OCI-LY3 (cell line): Measurements from ENCODE around the gene CCDC54.

Source experiments
- H2AFZ ChIP-seq: fragments of 200-600, 300-600 bp; shearing (Covaris generic); 2 replicates; pipeline ENCODE4 v1.6.0; 2014; ENCODE audit warnings: antibody characterized with exemption, low read depth, low read length
- H3K27ac ChIP-seq: fragments of 200-600, 300-600 bp; sonication (generic); 2 replicates; pipeline ENCODE4 v1.5.1; 2014; ENCODE audit warnings: mild to moderate bottlenecking, low read length, moderate library complexity, mixed read lengths
- H3K27me3 ChIP-seq: fragments of 200-600, 300-600 bp; sonication (generic); 2 replicates; pipeline ENCODE4 v1.6.1; 2014; ENCODE audit warnings: low read depth, low read length, mixed read lengths
- H3K36me3 ChIP-seq: fragments of 200-600, 300-600 bp; sonication (generic); replicated peaks from 2 replicates; pipeline ENCODE3; 2014; ENCODE audit warnings: low read depth, low read length, mixed read lengths
- H3K4me1 ChIP-seq: fragments of 300-600, 200-600 bp; sonication (generic); 2 replicates; pipeline ENCODE4 v1.6.1; 2014; ENCODE audit warnings: low read length, mixed read lengths
- H3K4me2 ChIP-seq: fragments of 200-600, 300-600 bp; sonication (generic); 2 replicates; pipeline ENCODE4 v1.6.1; 2014; ENCODE audit warnings: low read length, mixed read lengths
- H3K4me3 ChIP-seq: fragments of 300-600, 200-600 bp; sonication (generic); 2 replicates; pipeline ENCODE4 v1.5.1; 2014; ENCODE audit warnings: antibody characterized with exemption, mild to moderate bottlenecking, low read length, moderate library complexity
- H3K79me2 ChIP-seq: fragments of 300-600, 200-600 bp; shearing (Covaris generic); 2 replicates; pipeline ENCODE4 v1.6.1; 2014; ENCODE audit warnings: mild to moderate bottlenecking, low read length, mixed read lengths
- H3K9ac ChIP-seq: fragments of 300-600, 200-600 bp; shearing (Covaris generic); 2 replicates; pipeline ENCODE4 v1.6.0; 2014; ENCODE audit warnings: mild to moderate bottlenecking, low read length, moderate library complexity
- H3K9me3 ChIP-seq: fragments of 200-600, 300-600 bp; shearing (Covaris generic); 2 replicates; pipeline ENCODE4 v1.6.1; 2014; ENCODE audit warnings: low read length, mixed read lengths; ENCODE audit not compliant: insufficient read depth
- H4K20me1 ChIP-seq: fragments of 200-600, 300-600 bp; sonication (generic); 2 replicates; pipeline ENCODE4 v1.6.1; 2016; ENCODE audit warnings: low read length, mixed read lengths; ENCODE audit not compliant: insufficient read depth
- CTCF ChIP-seq: fragments of 200-600, 300-600 bp; sonication (generic); IDR thresholded peaks from 2 replicates; pipeline ENCODE4 v1.5.1; 2014; ENCODE audit warnings: antibody characterized with exemption, low read length, low read depth
- EZH2phosphoT487 ChIP-seq: fragments of 200-600 bp; shearing (Covaris generic); IDR thresholded peaks from 2 replicates; pipeline ENCODE4 v1.6.1; 2018; ENCODE audit warnings: antibody characterized with exemption, mixed run types, low read depth

Gene CCDC54

GRCh38 chr3:107411056-107411455, 33.8 kb downstream of the CCDC54 start:
- no peak overlapping the region for H2AFZ ChIP-seq
- no peaks in the 10 kb centered on the region for H3K4me1 ChIP-seq
- H3K4me2 ChIP-seq, result no peak overlapping the region
- no peak overlapping the region for H3K4me3 ChIP-seq
- H3K27ac ChIP-seq, result no peak overlapping the region
- peaks cover 13% of the 10 kb centered on the region for H3K9me3 ChIP-seq
- TF ChIP-seq EZH2phosphoT487, result no peak
- TF ChIP-seq CTCF, result no peak
- H3K36me3 ChIP-seq, result no peaks in the 10 kb centered on the region
- H3K27me3 ChIP-seq, result no peaks in the 10 kb centered on the region
- H3K79me2 ChIP-seq, result no peaks in the 10 kb centered on the region
- no peak overlapping the region for H3K9ac ChIP-seq
- H4K20me1 ChIP-seq, result no peaks in the 10 kb centered on the region

GRCh38 chr3:107411779-107412178, 34.5 kb downstream of the CCDC54 start:
- no peak overlapping the region for H2AFZ ChIP-seq
- no peak overlapping the region for H3K4me2 ChIP-seq
- no peaks in the 10 kb centered on the region for H4K20me1 ChIP-seq
- H3K79me2 ChIP-seq, result no peaks in the 10 kb centered on the region
- TF ChIP-seq CTCF (no peak), EZH2phosphoT487 (no peak)
- no peaks in the 10 kb centered on the region for H3K36me3 ChIP-seq
- no peak overlapping the region for H3K27ac ChIP-seq
- no peaks in the 10 kb centered on the region for H3K27me3 ChIP-seq
- H3K4me1 ChIP-seq, result no peaks in the 10 kb centered on the region
- peaks cover 13% of the 10 kb centered on the region for H3K9me3 ChIP-seq
- no peak overlapping the region for H3K4me3 ChIP-seq
- no peak overlapping the region for H3K9ac ChIP-seq

- Histone ChIP-seq H3K27me3 (no peaks in the 10 kb centered on the region), H2AFZ (no peak overlapping the region)
Observed at GRCh38 chr3:107412376-107412775, 35.1 kb downstream of the CCDC54 start.

GRCh38 chr3:107413264-107413663, 36.0 kb downstream of the CCDC54 start:
- no peaks in the 10 kb centered on the region for H4K20me1 ChIP-seq
- H3K27ac ChIP-seq, result no peak overlapping the region
- no peak overlapping the region for H3K4me2 ChIP-seq
- no peaks in the 10 kb centered on the region for H3K79me2 ChIP-seq
- no peak for TF ChIP-seq EZH2phosphoT487
- TF ChIP-seq CTCF, result no peak
- no peaks in the 10 kb centered on the region for H3K4me1 ChIP-seq
- no peak overlapping the region for H2AFZ ChIP-seq
- H3K36me3 ChIP-seq, result no peaks in the 10 kb centered on the region
- H3K9me3 ChIP-seq, result peaks cover 13% of the 10 kb centered on the region
- no peak overlapping the region for H3K4me3 ChIP-seq
- H3K9ac ChIP-seq, result no peak overlapping the region
- H3K27me3 ChIP-seq, result no peaks in the 10 kb centered on the region

More at GRCh38 chr3:107412376-107412775, 35.1 kb downstream of the CCDC54 start:
- H3K4me3 ChIP-seq, result no peak overlapping the region
- TF ChIP-seq EZH2phosphoT487, result no peak
- no peak for TF ChIP-seq CTCF
- no peaks in the 10 kb centered on the region for H3K36me3 ChIP-seq
- H3K4me1 ChIP-seq, result no peaks in the 10 kb centered on the region
- no peaks in the 10 kb centered on the region for H3K79me2 ChIP-seq
- no peak overlapping the region for H3K4me2 ChIP-seq
- H3K27ac ChIP-seq, result no peak overlapping the region
- no peak overlapping the region for H3K9ac ChIP-seq
- peaks cover 13% of the 10 kb centered on the region for H3K9me3 ChIP-seq
- no peaks in the 10 kb centered on the region for H4K20me1 ChIP-seq
